Islet precursor cell (in vitro differentiated cells): ENCODE measurements around the gene BBX.

Experiments used
- DNase-seq: peaks from one replicate; pipeline ENCODE4 v3.0.0-alpha.2; 2018

The BBX gene

GRCh38 chr3:107522510-107523288 is at the start of gene BBX:
Gene BBX, plus strand, starts transcription at chr3:107522962. Its CDS starts 187,499 bp downstream, at chr3:107710461.
- peak; percentile 97 for DNase-seq

- no peak for DNase-seq
These were observed 46.3 kb upstream of the BBX start for GRCh38 chr3:107476462-107476861.

- no peak for DNase-seq
These were observed 35.3 kb upstream of the BBX start for GRCh38 chr3:107487490-107487889.

GRCh38 chr3:107488942-107489341 is 33.8 kb upstream of the BBX start:
- DNase-seq = no peak

- DNase-seq = no peak
These were observed 29.6 kb upstream of the BBX start for GRCh38 chr3:107493134-107493533.

- no peak for DNase-seq
These were observed 25.9 kb upstream of the BBX start for GRCh38 chr3:107496855-107497254.

- no peak for DNase-seq
These were observed 24.1 kb upstream of the BBX start for GRCh38 chr3:107498646-107499045.

GRCh38 chr3:107506458-107506857 is 16.3 kb upstream of the BBX start:
- DNase-seq = no peak

GRCh38 chr3:107508331-107508730 is 14.4 kb upstream of the BBX start:
- DNase-seq = no peak

- DNase-seq = no peak
These were observed 10.7 kb upstream of the BBX start for GRCh38 chr3:107512108-107512507.

GRCh38 chr3:107514453-107514852 is 8.3 kb upstream of the BBX start:
- no peak for DNase-seq

- no peak for DNase-seq
These were observed 6.3 kb upstream of the BBX start for GRCh38 chr3:107516475-107516874.

GRCh38 chr3:107520535-107520934 is 2.2 kb upstream of the BBX start:
- no peak for DNase-seq

- DNase-seq = no peak
These were observed 1.2 kb upstream of the BBX start for GRCh38 chr3:107521469-107522059.

GRCh38 chr3:107523289-107523538 is 452 bp downstream of the BBX start:
- no peak for DNase-seq

GRCh38 chr3:107523539-107524325 is 970 bp downstream of the BBX start:
- DNase-seq = peak; percentile 77

GRCh38 chr3:107524326-107524840 is 1.6 kb downstream of the BBX start:
- no peak for DNase-seq

GRCh38 chr3:107524841-107525643 is 2.3 kb downstream of the BBX start:
- DNase-seq = peak; percentile 81

GRCh38 chr3:107525644-107526305 is 3.0 kb downstream of the BBX start:
- DNase-seq = peak; percentile 66

- no peak for DNase-seq
These were observed 9.2 kb downstream of the BBX start for GRCh38 chr3:107531917-107532469.

GRCh38 chr3:107540857-107541256 is 18.1 kb downstream of the BBX start:
- DNase-seq = no peak

- no peak for DNase-seq
These were observed 19.9 kb downstream of the BBX start for GRCh38 chr3:107542665-107543064.
